Renal cortical epithelial cell (primary cell): ENCODE data around the gene EPHA6. TPM values are rescaled to one million over a fixed set of nuclear protein-coding genes. Genes with fewer than 3 reads are reported as not detected.
"Not testable (repeated sequence)": the region's sequence is repeated elsewhere in the genome, so short reads cannot be mapped to it uniquely, and the experiment has no call there.

Source experiments
- DNase-seq: peaks from one replicate; pipeline ENCODE4 v3.0.0-alpha.2; 2011; ENCODE audit warnings: low read depth
- total RNA-seq: library from RNA; depleted of rRNA; stranded (reverse); fragments of >200 nt; gene quantifications from 2 replicates; pipeline ENCODE4 v1.2.3, GENCODE V29; 2014

The EPHA6 gene
- total RNA-seq, 1 donor from 2014 or later, result 0.30 TPM

- DNase-seq, result not testable (repeated sequence)
Observed at GRCh38 chr3:97025612-97026011, 211.2 kb downstream of the EPHA6 start.

GRCh38 chr3:97029972-97030371 lies 215.6 kb downstream of the EPHA6 start:
- no peak for DNase-seq

- DNase-seq, result no peak
Observed at GRCh38 chr3:97037294-97037943, 223.0 kb downstream of the EPHA6 start.

- DNase-seq, result no peak
Observed at GRCh38 chr3:97043411-97043810, 229.0 kb downstream of the EPHA6 start.

- DNase-seq, result no peak
Observed at GRCh38 chr3:97057365-97057764, 243.0 kb downstream of the EPHA6 start.

- no peak for DNase-seq
Observed at GRCh38 chr3:97059168-97059567, 244.8 kb downstream of the EPHA6 start.

- DNase-seq, result no peak
Observed at GRCh38 chr3:97066531-97066930, 252.1 kb downstream of the EPHA6 start.

- DNase-seq, result no peak
Observed at GRCh38 chr3:97070302-97070701, 255.9 kb downstream of the EPHA6 start.

GRCh38 chr3:97074546-97074945 lies 260.2 kb downstream of the EPHA6 start:
- DNase-seq, result no peak

- DNase-seq, result no peak
Observed at GRCh38 chr3:97076673-97077072, 262.3 kb downstream of the EPHA6 start.

- no peak for DNase-seq
Observed at GRCh38 chr3:97089621-97090020, 275.2 kb downstream of the EPHA6 start.

GRCh38 chr3:97102641-97103040 lies 288.2 kb downstream of the EPHA6 start:
- peak; percentile 1 for DNase-seq

GRCh38 chr3:97105989-97106651 lies 291.7 kb downstream of the EPHA6 start:
- no peak for DNase-seq

- no peak for DNase-seq
Observed at GRCh38 chr3:97106652-97106989, 292.2 kb downstream of the EPHA6 start.

GRCh38 chr3:97108136-97108535 lies 293.7 kb downstream of the EPHA6 start:
- no peak for DNase-seq

GRCh38 chr3:97111244-97111643 lies 296.9 kb downstream of the EPHA6 start:
- DNase-seq, result no peak

GRCh38 chr3:97121386-97121785 lies 307.0 kb downstream of the EPHA6 start:
- no peak for DNase-seq

- DNase-seq, result no peak
Observed at GRCh38 chr3:97125902-97126499, 311.6 kb downstream of the EPHA6 start.

- no peak for DNase-seq
Observed at GRCh38 chr3:97131476-97131875, 317.1 kb downstream of the EPHA6 start.

- DNase-seq, result no peak
Observed at GRCh38 chr3:97138914-97139541, 324.6 kb downstream of the EPHA6 start.

- DNase-seq, result no peak
Observed at GRCh38 chr3:97148931-97149330, 334.5 kb downstream of the EPHA6 start.

- no peak for DNase-seq
Observed at GRCh38 chr3:97161169-97161568, 346.8 kb downstream of the EPHA6 start.

- no peak for DNase-seq
Observed at GRCh38 chr3:97177242-97177641, 362.8 kb downstream of the EPHA6 start.
